ENCODE measurements around the gene KIAA0319L. TPM values are rescaled to one million over a fixed set of nuclear protein-coding genes. Genes with fewer than 3 reads are reported as not detected.
"Not testable (repeated sequence)": the region's sequence is repeated elsewhere in the genome, so short reads cannot be mapped to it uniquely, and the experiment has no call there.

KIAA0319L gene
- total RNA-seq, 1 donor from 2014 or later = 58.3 TPM

DNA sequence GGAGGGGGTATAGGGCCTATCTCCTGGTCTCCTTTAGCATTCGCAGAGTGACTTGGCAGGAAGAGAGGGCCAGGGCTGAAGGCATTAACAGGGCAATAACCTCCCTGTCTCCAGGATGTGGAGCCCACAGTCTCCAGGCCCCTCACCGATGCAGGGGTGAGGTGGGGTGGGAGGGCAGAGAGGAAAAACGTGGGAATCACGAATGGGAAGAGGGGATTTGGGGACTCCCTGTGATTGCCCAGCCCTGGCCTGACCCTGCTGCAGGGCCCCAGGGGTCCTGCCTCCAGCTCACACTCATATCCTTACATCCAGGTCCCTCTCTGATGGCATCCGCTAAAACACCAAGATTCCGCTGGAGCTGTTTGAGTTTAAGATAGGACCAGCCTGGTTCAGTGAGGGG is 30.5 kb upstream of the KIAA0319L start:
- H3K27me3 Mint-ChIP-seq (ENCODE audit: insufficient read depth, low read depth) = peaks cover 4% of the 10 kb centered on the region

DNA sequence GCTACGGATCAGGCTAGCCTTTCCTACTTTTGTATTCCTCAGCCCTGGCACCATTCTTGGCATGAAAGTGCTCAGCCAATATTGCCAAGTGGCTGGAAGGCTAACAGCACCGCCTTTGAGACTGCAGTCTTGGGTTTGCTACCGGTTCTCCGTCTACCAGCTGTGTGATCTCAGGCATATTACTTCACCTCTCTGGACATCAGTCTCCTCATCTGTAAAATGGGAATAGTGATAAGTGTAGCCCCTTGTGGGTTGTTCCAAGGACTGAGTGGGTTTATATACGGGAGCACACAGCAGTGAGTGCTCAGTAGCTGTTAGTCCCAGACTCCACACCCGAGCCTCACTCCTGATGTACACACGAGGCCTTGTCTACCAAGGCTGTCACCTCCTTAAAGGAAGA is 29.6 kb upstream of the KIAA0319L start:
- no peak overlapping the region for H2AFZ ChIP-seq (replicated peaks)
- TF ChIP-seq, protein P1, sequence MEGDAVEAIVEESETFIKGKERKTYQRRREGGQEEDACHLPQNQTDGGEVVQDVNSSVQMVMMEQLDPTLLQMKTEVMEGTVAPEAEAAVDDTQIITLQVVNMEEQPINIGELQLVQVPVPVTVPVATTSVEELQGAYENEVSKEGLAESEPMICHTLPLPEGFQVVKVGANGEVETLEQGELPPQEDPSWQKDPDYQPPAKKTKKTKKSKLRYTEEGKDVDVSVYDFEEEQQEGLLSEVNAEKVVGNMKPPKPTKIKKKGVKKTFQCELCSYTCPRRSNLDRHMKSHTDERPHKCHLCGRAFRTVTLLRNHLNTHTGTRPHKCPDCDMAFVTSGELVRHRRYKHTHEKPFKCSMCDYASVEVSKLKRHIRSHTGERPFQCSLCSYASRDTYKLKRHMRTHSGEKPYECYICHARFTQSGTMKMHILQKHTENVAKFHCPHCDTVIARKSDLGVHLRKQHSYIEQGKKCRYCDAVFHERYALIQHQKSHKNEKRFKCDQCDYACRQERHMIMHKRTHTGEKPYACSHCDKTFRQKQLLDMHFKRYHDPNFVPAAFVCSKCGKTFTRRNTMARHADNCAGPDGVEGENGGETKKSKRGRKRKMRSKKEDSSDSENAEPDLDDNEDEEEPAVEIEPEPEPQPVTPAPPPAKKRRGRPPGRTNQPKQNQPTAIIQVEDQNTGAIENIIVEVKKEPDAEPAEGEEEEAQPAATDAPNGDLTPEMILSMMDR (IDR thresholded peaks at IDR 0.05) = no peak
- TF ChIP-seq EZH2 (IDR thresholded peaks at IDR 0.05) (no peak), EZH2phosphoT487 (IDR thresholded peaks at IDR 0.05) (no peak)
- H3K9me3 Mint-ChIP-seq = no peaks in the 10 kb centered on the region
- no peak for DNase-seq (ENCODE audit: low spot score)
- no peak overlapping the region for H3K4me3 ChIP-seq
- no peaks in the 10 kb centered on the region for H3K9me3 ChIP-seq (ENCODE audit: low read depth)
- H3K27ac Mint-ChIP-seq = no peak overlapping the region
- no peaks in the 10 kb centered on the region for H4K20me1 ChIP-seq (ENCODE audit: low read depth)
- H3K79me2 ChIP-seq (ENCODE audit: low read depth) = no peaks in the 10 kb centered on the region
- no peaks in the 10 kb centered on the region for H3K36me3 ChIP-seq
- H3K4me3 Mint-ChIP-seq = no peak overlapping the region
- no peaks in the 10 kb centered on the region for H3K36me3 Mint-ChIP-seq
- H3K9ac ChIP-seq = no peak overlapping the region
- H3F3A ChIP-seq (ENCODE audit: low read depth) = no peaks in the 10 kb centered on the region
- no peak overlapping the region for H3K4me2 ChIP-seq
- no peaks in the 10 kb centered on the region for H3K4me1 ChIP-seq
- H3K27me3 ChIP-seq = no peaks in the 10 kb centered on the region
- no peak overlapping the region for H3K27ac ChIP-seq
- no peaks in the 10 kb centered on the region for H3K4me1 Mint-ChIP-seq
- peaks cover 4% of the 10 kb centered on the region for H3K27me3 Mint-ChIP-seq (ENCODE audit: insufficient read depth, low read depth)

More for the DNA sequence above, 30.5 kb upstream of the KIAA0319L start:
- Histone ChIP-seq H3K9ac (no peak overlapping the region), H3K27ac (no peak overlapping the region), H3K27me3 (no peaks in the 10 kb centered on the region), H4K20me1 (ENCODE audit: low read depth) (no peaks in the 10 kb centered on the region), H3K9me3 (ENCODE audit: low read depth) (no peaks in the 10 kb centered on the region), H3K4me1 (no peaks in the 10 kb centered on the region), H3K36me3 (no peaks in the 10 kb centered on the region), H3K79me2 (ENCODE audit: low read depth) (no peaks in the 10 kb centered on the region), H3K4me3 (no peak overlapping the region), H3K4me2 (no peak overlapping the region), H3F3A (ENCODE audit: low read depth) (no peaks in the 10 kb centered on the region), H2AFZ (replicated peaks) (no peak overlapping the region)
- Mint-ChIP-seq H3K4me1 (no peaks in the 10 kb centered on the region), H3K9me3 (no peaks in the 10 kb centered on the region), H3K27ac (no peak overlapping the region), H3K4me3 (no peak overlapping the region), H3K36me3 (peaks cover under 1% of the 10 kb centered on the region)
- TF ChIP-seq EZH2 (IDR thresholded peaks at IDR 0.05) = no peak
- TF ChIP-seq, protein P1 (IDR thresholded peaks at IDR 0.05) = no peak
- no peak for TF ChIP-seq EZH2phosphoT487 (IDR thresholded peaks at IDR 0.05)
- no peak for DNase-seq (ENCODE audit: low spot score)

DNA sequence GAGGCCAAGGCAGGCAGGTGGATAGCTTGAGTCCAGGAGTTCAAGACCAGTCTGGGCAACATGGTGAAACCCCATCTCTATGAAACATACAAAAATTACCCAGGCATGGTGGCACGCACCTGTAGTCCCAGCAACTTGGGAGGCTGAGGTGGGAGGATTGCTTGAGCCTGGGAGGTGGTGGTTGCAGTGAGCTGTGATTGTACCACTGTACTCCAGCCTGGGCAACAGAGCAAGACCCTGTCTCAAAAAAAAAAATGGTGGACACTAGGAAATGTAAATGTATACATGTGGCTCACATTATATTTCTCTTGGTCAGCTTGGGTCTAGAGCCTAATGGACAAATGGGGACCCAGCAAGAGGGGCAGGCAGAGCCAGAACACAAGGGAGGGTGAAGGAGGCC is 28.6 kb upstream of the KIAA0319L start:
- H3F3A ChIP-seq (ENCODE audit: low read depth); H3K27me3 ChIP-seq; H3K27me3 Mint-ChIP-seq (ENCODE audit: insufficient read depth, low read depth); H3K4me1 Mint-ChIP-seq; H3K27ac Mint-ChIP-seq; H3K9me3 ChIP-seq (ENCODE audit: low read depth); H3K9ac ChIP-seq; H3K4me2 ChIP-seq; H3K36me3 Mint-ChIP-seq; H3K36me3 ChIP-seq; H3K79me2 ChIP-seq (ENCODE audit: low read depth); H3K27ac ChIP-seq; H4K20me1 ChIP-seq (ENCODE audit: low read depth); H3K4me1 ChIP-seq; H3K4me3 Mint-ChIP-seq; H3K9me3 Mint-ChIP-seq; H3K4me3 ChIP-seq; H2AFZ ChIP-seq (replicated peaks); DNase-seq (ENCODE audit: low spot score): not testable (repeated sequence)

DNA sequence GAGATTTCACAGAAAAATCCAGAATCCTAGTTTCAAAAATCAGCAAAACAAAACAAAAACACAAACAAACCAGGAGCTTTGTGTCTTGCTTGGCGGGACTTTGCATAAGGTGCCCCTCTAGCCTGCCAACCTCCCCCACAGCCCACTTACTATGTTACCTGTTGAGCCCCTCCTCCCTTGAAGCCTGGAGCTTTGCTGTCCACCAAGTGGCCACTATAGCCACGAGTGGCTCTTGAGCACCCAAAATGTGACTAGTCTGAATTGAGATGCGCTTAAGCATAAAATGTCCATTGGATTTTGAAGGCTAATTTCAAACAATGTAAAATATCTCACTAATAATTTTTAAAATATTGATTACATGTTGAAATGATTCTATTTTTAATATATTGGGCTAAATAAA is 28.1 kb upstream of the KIAA0319L start:
- no peaks in the 10 kb centered on the region for H3K9me3 ChIP-seq (ENCODE audit: low read depth)
- peaks cover under 1% of the 10 kb centered on the region for H3K27me3 ChIP-seq
- H3K9me3 Mint-ChIP-seq = no peaks in the 10 kb centered on the region
- H3K27ac ChIP-seq = no peak overlapping the region
- no peaks in the 10 kb centered on the region for H3K36me3 ChIP-seq
- H3K4me1 ChIP-seq = no peaks in the 10 kb centered on the region
- no peaks in the 10 kb centered on the region for H3K79me2 ChIP-seq (ENCODE audit: low read depth)
- no peak overlapping the region for H3K9ac ChIP-seq
- H4K20me1 ChIP-seq (ENCODE audit: low read depth) = no peaks in the 10 kb centered on the region
- H3K4me1 Mint-ChIP-seq = no peaks in the 10 kb centered on the region
- DNase-seq (ENCODE audit: low spot score) = no peak
- no peaks in the 10 kb centered on the region for H3F3A ChIP-seq (ENCODE audit: low read depth)
- no peaks in the 10 kb centered on the region for H3K36me3 Mint-ChIP-seq
- H3K4me2 ChIP-seq = no peak overlapping the region
- H3K4me3 Mint-ChIP-seq = no peak overlapping the region
- no peak for TF ChIP-seq EZH2 (IDR thresholded peaks at IDR 0.05)
- TF ChIP-seq EZH2phosphoT487 (IDR thresholded peaks at IDR 0.05) = no peak
- TF ChIP-seq, protein P1 (IDR thresholded peaks at IDR 0.05) = no peak
- H3K27ac Mint-ChIP-seq = no peak overlapping the region
- H3K27me3 Mint-ChIP-seq (ENCODE audit: insufficient read depth, low read depth) = peaks cover 4% of the 10 kb centered on the region
- H2AFZ ChIP-seq (replicated peaks) = no peak overlapping the region
- H3K4me3 ChIP-seq = no peak overlapping the region

DNA sequence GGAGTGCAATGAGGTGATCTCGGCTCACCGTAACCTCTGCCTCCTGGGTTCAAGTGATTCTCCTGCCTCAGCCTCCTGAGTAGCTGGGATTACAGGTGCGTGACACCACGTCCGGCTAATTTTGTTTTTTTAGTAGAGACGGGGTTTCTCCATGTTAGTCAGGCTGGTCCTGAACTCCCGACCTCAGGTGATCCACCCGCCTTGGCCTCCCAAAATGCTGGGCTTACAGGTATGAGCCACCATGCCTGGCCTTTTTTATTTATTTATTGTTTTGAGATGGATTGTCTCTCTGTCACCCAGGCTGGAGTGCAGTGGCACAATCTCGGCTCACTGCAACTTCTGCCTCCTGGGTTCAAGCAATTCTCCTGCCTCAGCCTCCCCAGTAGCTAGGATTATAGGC is 24.4 kb upstream of the KIAA0319L start:
- not testable (repeated sequence) for H3K4me1 Mint-ChIP-seq; H3K36me3 ChIP-seq; H3K79me2 ChIP-seq (ENCODE audit: low read depth); H3K9me3 Mint-ChIP-seq; DNase-seq (ENCODE audit: low spot score); H4K20me1 ChIP-seq (ENCODE audit: low read depth); H3K4me3 Mint-ChIP-seq; H3K9me3 ChIP-seq (ENCODE audit: low read depth); H3K4me2 ChIP-seq; H3K4me3 ChIP-seq; H3K27ac Mint-ChIP-seq; H3F3A ChIP-seq (ENCODE audit: low read depth); H2AFZ ChIP-seq (replicated peaks); H3K27ac ChIP-seq; H3K9ac ChIP-seq; H3K4me1 ChIP-seq; H3K36me3 Mint-ChIP-seq
- peaks cover 13% of the 10 kb centered on the region for H3K27me3 Mint-ChIP-seq (ENCODE audit: insufficient read depth, low read depth)
- peaks cover 37% of the 10 kb centered on the region for H3K27me3 ChIP-seq

All from neural progenitor cell (in vitro differentiated cells).